ENCODE results near the gene IL6R. TPM values are rescaled to one million over a fixed set of nuclear protein-coding genes. Genes with fewer than 3 reads are reported as not detected.

IL6R gene
- total RNA-seq, 4 donors from 2014 or later = 44.7 to 59.4 (median 55.5) TPM

GRCh38 chr1:154474802-154475201 lies 69.7 kb downstream of the IL6R start:
- no peak for ATAC-seq
- Histone ChIP-seq H3K9me3 (no peaks in the 10 kb centered on the region), H3K27ac (peak overlapping the region in 3 of 4 donors; percentile 30 to 35 (median 35)), H3K4me1 (peaks cover 0 to 30% (median 0%) of the 10 kb centered on the region in 3 donors), H3K36me3 (peaks cover 0 to 4% of the 10 kb centered on the region in 2 donors), H3K4me3 (no peak overlapping the region), H3K27me3 (no peaks in the 10 kb centered on the region)
- 43 to 75% methylated on average over 2 of the region's 3 CpGs for WGBS, 2 donors (ENCODE audit: low coverage in 1 of 2)
- no peak for TF ChIP-seq EP300 (IDR thresholded peaks at IDR 0.05)
- no peak for TF ChIP-seq POLR2AphosphoS5 (IDR thresholded peaks at IDR 0.05)
- TF ChIP-seq POLR2A (IDR thresholded peaks at IDR 0.05) = no peak
- no peak for TF ChIP-seq CTCF (IDR thresholded peaks at IDR 0.05)

GRCh38 chr1:154476791-154477190 lies 71.6 kb downstream of the IL6R start:
- H3K27ac ChIP-seq = no peak overlapping the region
- no peaks in the 10 kb centered on the region for H3K36me3 ChIP-seq
- no peaks in the 10 kb centered on the region for H3K27me3 ChIP-seq
- no peaks in the 10 kb centered on the region for H3K9me3 ChIP-seq
- TF ChIP-seq POLR2A (IDR thresholded peaks at IDR 0.05) (no peak), POLR2AphosphoS5 (IDR thresholded peaks at IDR 0.05) (no peak), CTCF (IDR thresholded peaks at IDR 0.05) (no peak), EP300 (IDR thresholded peaks at IDR 0.05) (no peak)
- no peak for ATAC-seq
- WGBS, 2 donors (ENCODE audit: low coverage in 1 of 2) = no CpG with 5 or more reads among the region's 1 CpG
- peaks cover 0 to 29% (median 0%) of the 10 kb centered on the region in 3 donors for H3K4me1 ChIP-seq
- H3K4me3 ChIP-seq = no peak overlapping the region

GRCh38 chr1:154478013-154478412 lies 72.9 kb downstream of the IL6R start:
- H3K4me3 ChIP-seq = no peak overlapping the region
- no peaks in the 10 kb centered on the region for H3K9me3 ChIP-seq
- TF ChIP-seq CTCF (IDR thresholded peaks at IDR 0.05) (no peak), EP300 (IDR thresholded peaks at IDR 0.05) (no peak), POLR2A (IDR thresholded peaks at IDR 0.05) (no peak), POLR2AphosphoS5 (IDR thresholded peaks at IDR 0.05) (no peak)
- H3K27ac ChIP-seq = no peak overlapping the region
- no peaks in the 10 kb centered on the region for H3K27me3 ChIP-seq
- H3K36me3 ChIP-seq = no peaks in the 10 kb centered on the region
- peaks cover 0 to 29% (median 0%) of the 10 kb centered on the region in 3 donors for H3K4me1 ChIP-seq
- ATAC-seq = no peak
- 78 to 96% methylated on average over 5 to 6 of the region's 8 CpGs for WGBS, 2 donors (ENCODE audit: low coverage in 1 of 2)

- no peak for ATAC-seq
- Histone ChIP-seq H3K27me3 (no peaks in the 10 kb centered on the region), H3K9me3 (no peaks in the 10 kb centered on the region), H3K36me3 (no peaks in the 10 kb centered on the region), H3K27ac (peak overlapping the region in 3 of 4 donors; percentile 22 to 69 (median 38)), H3K4me3 (no peak overlapping the region), H3K4me1 (peaks cover 0 to 29% (median 0%) of the 10 kb centered on the region in 3 donors)
- 30 to 35% methylated on average over 4 to 5 of the region's 5 CpGs for WGBS, 2 donors (ENCODE audit: low coverage in 1 of 2)
- peak in 2 of 4 experiments; percentile 25 to 41 for TF ChIP-seq CTCF (IDR thresholded peaks at IDR 0.05)
- no peak for TF ChIP-seq POLR2A (IDR thresholded peaks at IDR 0.05)
- no peak for TF ChIP-seq POLR2AphosphoS5 (IDR thresholded peaks at IDR 0.05)
Measured at GRCh38 chr1:154478639-154479038, 73.5 kb downstream of the IL6R start.

GRCh38 chr1:154479764-154480421 lies 74.8 kb downstream of the IL6R start:
- peak overlapping the region in 3 of 4 donors; percentile 15 to 38 (median 22) for H3K27ac ChIP-seq

More at GRCh38 chr1:154479764-154480421, 74.8 kb downstream of the IL6R start:
- WGBS, 2 donors (ENCODE audit: low coverage in 1 of 2) = 28 to 33% methylated on average over 7 to 9 of the region's 9 CpGs
- Histone ChIP-seq H3K4me3 (no peak overlapping the region), H3K27me3 (no peaks in the 10 kb centered on the region), H3K36me3 (no peaks in the 10 kb centered on the region), H3K4me1 (peaks cover 0 to 23% (median 0%) of the 10 kb centered on the region in 3 donors), H3K9me3 (no peaks in the 10 kb centered on the region)
- peak; percentile 93 for ATAC-seq
- TF ChIP-seq CTCF (IDR thresholded peaks at IDR 0.05) (peak; percentile 91 to 97 (median 96)), POLR2AphosphoS5 (IDR thresholded peaks at IDR 0.05) (peak; percentile 37), POLR2A (IDR thresholded peaks at IDR 0.05) (no peak), EP300 (IDR thresholded peaks at IDR 0.05) (no peak)
